HG02798 (cell line): ENCODE data around the gene APCS.

Source experiments
- ATAC-seq: cut with Tn5 transposase; IDR thresholded peaks from one replicate; pipeline ENCODE4 v1.9.1; 2021; ENCODE audit warnings: mild to moderate bottlenecking; ENCODE audit not compliant: unreplicated experiment, poor library complexity

APCS gene, protein sequence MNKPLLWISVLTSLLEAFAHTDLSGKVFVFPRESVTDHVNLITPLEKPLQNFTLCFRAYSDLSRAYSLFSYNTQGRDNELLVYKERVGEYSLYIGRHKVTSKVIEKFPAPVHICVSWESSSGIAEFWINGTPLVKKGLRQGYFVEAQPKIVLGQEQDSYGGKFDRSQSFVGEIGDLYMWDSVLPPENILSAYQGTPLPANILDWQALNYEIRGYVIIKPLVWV

DNA sequence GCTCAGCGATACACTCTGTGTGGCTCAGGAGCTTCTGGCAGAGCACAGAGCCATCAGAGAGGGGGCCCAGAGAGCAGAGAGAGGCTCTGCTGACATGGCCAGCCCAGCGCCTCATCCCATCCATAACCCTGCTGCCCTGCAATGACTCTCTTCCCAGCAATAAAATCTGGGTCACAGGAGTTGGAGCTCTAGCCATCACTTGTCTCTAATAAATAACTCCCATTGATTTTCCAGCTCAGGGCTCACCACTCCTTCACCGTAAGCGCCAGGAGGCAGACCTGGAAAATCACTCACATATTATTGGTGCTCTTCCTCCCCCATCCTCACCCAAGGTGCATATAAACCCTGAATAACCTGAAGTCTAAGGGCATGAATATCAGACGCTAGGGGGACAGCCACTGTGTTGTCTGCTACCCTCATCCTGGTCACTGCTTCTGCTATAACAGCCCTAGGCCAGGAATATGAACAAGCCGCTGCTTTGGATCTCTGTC, at the start of gene APCS:
TSS of gene APCS (plus strand) at position 366 of the 491 bp plus-strand sequence. CDS start at position 462, 96 bp downstream.
- ATAC-seq: no peak

DNA sequence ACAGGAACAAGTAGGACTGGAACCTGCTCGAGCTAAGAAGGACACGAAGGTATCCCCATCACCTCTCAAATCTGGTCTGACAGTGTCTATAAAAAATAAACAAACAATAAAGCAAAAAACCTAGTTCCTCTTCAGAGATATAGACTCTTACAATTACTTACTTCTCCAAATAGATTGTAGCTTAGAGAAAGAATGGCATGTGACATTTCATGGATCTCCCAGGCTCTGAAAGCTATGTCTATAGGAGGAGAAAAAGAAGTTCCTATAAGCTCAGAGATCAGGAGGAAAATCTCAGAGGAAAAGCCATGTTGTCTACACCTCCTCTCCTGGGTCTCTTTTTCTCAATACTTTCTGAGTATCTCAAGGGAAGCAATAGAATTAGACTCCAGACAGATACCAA, 39.5 kb upstream of the APCS start:
- no peak for ATAC-seq

DNA sequence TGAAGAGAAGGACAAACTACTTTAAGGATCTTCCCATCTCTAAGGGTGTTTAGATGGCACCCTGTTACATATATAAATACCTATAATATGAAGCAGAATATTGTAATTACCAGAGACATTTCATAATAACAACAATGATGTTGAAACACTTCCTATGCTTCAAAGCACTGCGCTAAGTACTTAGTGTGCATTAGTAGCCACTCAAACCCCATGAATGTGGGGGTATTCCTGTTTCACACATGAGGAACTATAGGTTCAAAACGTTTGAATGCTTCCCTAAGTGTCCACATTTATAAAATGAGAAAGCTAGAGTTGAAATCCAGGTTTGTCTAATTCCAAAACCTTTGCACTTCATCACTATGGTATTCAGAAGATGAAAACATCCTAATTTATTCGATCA, 33.4 kb upstream of the APCS start:
- ATAC-seq: no peak

DNA sequence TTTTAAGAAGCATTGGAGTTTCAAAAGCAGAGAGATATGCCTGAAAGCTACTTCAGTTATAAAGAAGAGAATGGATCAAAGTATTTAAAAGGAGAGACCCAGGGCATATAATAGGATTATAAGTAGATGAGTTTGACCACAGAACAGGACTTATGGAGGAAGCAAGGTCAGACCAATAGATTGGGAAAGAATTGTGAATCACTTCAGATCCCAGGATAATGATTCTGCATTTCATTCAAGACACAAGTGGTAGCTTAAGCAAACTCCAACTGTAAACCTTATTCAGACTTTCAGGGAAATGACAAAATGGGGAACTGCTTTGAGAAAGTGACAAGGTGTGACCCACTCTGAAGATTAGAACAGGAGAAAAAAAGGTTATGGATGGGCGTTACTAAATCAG, 32.9 kb upstream of the APCS start:
- ATAC-seq: no peak

DNA sequence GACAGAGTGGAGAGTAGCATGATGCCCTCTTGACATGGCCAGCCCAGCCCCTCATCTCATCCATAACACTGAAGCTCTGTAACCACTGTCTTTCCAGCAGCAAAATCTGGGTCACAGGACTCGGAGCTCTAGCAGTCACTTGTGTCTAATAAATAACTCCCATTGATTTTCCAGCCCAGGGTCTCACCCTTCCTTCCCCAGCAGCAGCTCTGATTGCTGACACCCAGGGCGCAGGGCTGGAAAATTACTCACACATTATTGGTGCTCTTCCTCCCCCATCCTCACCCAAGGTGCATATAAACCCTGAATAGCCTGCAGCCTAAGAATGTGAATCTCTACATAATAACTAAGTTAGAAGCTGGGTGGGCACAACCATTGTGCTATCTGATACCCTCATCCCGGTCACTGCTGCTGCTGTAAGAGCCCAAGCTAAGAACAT, 30.7 kb upstream of the APCS start:
- no peak for ATAC-seq

DNA sequence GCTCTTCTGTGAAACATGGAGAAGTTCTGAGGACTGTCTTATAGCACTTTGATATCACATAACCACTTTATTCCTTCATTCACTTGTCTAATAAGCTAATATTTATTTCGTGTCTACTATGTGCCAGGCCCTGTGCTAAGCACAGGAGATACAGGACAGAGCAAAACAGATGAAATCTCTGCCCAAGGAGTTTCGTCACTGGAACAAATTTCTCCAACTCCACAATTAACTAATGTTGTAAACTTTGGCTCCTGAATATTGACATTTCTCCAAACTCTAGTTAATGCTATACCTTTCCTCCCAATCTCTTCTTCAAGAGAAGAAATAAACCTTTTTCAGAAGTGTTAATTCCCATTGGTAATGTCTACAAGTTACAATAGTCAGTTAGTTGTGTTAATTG, 27.0 kb upstream of the APCS start:
- no peak for ATAC-seq

DNA sequence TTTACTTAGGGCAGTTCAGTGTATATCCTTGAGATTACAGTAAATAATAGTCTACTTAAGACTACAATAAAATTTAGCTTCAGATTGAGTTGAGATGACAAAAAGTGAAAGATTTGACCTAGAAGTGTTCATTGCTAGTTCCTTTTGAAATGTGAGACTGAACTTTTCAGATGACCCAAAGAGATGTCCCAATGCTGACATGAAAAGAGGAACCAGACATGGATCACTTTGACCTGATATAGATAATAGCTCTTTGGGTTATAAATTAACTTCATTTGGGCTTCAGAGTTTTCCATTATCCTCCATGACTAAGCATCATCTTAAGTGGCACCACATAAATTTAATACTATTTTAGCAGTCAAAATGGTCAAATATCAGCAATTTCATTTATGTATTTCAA, 26.1 kb upstream of the APCS start:
- no peak for ATAC-seq

DNA sequence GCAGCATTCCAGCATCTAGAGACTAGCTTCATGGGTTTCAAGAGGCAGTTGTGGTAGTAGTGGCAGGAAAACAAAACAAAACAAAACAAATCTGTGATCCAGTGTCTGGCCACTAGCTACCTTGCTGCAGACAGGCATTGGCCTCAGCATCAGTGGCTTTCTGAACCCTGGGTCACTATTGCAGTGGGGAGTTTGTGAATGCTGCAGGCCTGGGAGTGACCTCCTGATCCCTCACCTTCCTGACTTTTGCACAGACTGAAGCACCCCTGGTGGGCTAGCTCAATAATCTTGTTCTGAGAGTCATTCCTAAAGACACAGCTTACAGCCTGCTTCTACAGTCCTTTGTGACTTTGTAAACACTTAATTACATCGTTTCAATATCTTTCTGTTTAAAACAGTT, 24.9 kb upstream of the APCS start:
- no peak for ATAC-seq

DNA sequence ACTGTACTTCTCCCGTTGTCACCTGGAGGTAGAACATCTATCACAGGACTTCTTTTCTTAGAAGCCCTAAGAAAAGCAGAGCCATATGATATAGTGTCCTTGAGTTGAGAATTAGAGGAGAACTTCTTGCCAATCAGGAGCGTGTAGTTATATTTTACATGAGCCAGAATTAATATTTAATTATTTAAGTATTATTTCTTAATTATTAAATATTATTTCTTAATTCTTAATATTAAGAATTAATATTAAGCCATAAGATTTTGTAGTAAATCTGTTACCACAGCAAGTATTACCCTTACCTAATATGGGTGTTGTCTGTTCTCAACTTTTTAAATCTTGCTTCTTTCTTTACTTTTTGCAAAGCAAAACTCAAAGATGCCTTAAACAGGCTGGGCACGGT, 10.2 kb upstream of the APCS start:
- no peak for ATAC-seq

DNA sequence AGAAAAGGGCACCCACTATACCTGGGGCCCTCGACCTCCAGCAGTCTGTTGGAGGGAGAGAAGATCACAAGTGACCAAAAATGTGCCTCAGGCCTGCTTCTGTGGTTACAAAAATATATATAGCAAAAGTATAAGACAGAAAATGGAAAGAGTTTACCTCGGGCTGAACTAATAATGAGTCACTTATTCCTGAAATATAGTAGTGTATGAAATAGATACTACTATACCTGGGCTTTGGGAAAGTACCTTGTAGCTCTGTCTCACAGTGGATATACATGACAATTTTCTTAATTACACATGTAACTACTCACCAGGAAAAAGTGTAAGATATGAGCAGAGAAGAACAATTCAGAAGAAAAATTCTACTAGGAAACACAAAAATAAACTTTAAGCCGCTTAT, 7.3 kb upstream of the APCS start:
- peak; percentile 55 for ATAC-seq

DNA sequence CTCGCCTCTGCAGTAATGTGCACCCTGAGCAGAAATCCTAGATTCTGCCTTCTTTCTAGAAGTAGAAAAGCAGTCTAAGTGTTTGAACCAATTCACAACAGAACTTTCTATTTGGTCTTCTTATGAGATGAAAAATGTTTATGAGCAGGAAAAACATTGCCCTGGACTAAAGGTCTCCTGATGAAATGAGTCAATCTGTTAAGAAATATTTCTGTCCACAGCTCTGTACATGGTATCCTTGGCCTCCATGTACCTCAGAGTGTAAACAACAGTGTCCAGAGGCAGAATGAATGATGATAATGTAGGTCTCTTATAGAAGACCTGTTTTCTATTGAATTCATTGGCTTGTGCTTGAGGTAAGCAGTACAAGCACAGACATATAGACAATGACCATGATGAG, 6.2 kb upstream of the APCS start:
- no peak for ATAC-seq

DNA sequence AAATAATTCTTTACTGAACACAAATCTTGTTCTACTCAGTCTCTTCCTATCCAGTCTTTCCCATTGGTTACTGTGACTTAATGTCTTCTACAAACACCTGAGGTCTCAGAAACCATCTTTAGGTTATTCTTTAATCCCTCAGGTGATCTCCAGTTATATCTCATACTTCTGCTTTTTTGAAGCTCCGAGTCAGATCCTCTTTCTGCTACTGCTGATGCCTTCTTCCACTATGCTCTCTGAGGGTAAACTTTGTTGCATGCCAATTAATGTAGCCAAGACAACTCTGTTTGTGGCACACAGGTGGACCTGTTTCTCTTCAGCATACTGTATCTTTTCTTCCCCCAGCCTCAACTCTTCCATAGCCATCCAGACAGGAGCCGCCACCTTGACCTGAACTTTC, 3.1 kb upstream of the APCS start:
- no peak for ATAC-seq

DNA sequence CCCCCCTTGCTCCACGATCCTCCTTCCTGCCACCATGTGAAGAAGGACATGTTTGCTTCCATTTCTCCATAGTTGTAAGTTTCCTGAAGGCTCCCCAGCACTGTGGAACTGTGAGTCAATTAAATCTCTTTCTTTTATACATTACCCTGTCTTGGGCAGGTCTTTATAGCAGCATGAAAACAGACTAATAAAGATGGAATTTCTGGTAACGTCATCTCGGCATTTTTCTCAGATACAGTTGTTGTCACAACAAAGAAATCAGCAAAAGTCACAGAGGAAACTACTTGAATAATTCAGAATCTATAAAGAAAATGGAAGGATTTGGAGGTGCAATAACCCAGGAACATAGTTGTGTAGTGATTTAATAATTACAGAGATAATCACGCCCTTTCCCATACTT, 4.4 kb downstream of the APCS start:
- ATAC-seq: no peak

DNA sequence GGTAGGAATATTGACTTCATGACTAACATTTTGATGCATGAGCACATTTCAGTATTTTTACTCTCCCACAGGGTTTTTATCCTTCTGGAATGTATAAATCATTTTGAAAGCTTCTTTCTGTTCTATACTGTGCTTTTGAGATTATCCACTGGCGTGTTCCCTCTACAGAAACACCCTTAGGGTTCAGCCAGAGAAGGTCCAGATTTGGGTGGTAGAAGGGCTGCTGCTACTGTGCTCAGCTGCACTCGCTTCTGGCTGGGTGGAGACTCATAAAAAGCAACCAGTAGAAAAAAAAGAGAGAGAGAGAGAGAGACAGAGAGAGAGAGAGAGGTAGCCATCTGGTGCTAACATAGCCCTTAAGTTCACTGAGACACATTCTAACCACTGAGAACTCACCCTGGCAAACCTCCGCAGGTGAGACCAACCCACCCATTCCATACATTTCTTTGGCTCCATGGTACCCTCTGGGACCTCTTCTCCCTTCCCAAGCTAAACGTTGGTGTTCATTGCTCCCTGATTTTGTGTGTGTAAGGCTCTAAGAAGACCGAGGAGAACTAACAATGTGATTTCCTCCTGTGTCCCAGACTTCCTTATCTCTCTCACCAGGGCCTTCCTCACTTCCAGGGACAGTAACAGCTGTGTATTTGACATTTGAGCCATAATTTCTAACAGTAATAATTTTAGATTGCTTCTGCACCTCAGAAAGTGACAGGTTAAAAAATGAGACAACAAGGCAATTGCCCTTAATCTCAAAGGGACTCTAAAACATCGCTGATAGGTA, 7.2 kb downstream of the APCS start:
- no peak for ATAC-seq

DNA sequence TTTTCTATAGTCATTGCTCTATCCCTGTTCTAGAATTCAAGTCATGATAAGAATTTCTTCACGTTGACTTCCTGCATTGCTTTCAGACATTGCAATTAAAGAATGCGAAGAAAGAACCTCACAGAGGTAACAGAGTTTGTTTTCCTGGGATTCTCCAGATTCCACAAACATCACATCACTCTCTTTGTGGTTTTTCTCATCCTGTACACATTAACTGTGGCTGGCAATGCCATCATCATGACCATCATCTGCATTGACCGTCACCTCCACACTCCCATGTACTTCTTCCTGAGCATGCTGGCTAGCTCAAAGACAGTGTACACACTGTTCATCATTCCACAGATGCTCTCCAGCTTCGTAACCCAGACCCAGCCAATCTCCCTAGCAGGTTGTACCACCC, 10.6 kb downstream of the APCS start:
- ATAC-seq: no peak

DNA sequence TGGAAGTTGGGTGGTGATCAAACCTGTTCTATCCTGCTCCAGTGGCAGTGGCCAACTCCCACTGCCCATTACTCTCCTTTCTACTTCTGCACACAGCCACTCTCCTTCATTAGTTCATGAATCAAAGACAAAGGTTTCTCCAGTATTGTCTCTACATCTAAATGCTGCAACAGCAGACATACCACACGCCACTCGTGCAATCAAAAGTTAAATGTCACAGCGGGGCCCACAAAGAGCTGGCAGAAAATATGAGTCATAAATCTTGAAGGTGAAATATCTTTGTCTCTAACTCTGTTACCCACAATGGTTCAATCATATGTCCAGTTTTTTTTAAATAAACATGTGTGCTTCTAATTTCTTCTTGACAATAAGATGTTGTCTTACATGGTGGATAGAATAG, 13.3 kb downstream of the APCS start:
- no peak for ATAC-seq

DNA sequence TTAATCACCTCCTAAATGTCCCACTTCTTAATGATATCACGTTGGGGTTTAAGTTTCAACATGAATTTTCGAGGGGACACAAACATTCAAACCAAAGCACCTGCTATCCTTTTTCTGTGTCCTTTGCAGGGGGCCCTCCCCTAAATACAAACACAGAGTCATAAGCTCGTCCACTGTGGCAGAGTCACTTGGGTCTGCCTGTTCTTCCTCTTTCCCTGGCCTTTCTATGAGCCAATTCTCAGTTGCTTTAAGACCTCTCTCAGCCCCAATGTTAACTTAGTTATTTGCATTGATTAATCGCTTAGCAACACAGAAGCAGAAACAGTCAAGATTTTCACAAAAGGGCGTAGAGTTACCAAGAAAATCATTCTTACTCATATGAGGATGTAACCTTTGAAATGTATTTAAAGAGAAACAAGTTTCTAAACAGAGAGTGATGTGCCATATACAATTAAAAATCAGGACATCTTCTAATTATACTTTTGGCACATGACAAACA, 14.9 kb downstream of the APCS start:
- no peak for ATAC-seq

DNA sequence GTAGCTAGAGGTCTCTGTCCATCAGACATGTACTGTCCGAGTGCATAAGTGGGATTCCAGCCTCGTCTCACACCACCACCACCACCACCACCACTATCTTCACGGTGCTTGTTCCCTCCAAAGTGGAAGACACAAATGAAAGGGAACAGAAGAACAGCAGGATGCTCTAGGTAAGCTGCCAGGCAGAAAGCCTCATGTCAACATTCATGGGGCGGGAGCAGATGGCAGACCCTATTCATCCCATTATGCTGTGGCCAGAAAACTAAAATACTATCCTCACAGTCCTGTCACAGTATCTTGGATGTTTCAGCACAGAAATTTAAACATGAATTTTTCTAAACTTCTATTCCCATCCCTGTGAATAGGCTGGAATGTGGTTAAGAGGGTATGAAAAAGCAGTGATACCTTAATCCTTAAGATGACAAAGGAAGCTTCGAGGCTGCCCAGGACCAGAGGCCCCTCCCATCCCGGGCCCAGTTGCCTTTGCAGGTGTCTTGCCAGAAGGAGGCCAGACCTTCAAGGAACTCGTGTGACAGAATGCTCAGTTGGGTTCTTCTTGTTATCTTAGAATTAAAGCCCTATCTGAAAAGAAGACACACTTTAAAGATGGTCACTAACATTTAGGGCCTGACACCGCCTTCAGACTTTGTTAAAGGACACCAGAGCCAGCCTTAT, 24.7 kb downstream of the APCS start:
- ATAC-seq: no peak

DNA sequence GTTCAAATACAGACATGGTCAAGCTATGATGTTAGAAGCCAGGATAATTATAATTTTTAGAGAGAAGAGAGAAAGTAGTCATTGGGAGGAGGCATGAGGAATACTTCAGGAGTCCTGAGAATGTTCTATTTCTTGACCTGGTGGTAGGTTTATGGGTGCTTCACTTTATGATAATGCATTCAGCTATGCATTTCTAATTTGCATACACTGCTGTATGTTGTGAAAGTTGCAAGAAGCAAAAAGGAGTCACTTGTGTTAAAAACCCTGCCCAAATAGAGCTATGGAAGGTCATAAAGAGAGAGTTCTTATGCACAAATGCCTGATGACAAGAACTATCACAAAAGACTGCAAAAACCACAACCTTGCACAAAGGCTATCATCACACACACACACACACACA, 45.3 kb downstream of the APCS start:
- ATAC-seq: no peak
